HG03280 (cell line): ENCODE results near the gene ZER1.
"Not testable (repeated sequence)": the region's sequence is repeated elsewhere in the genome, so short reads cannot be mapped to it uniquely, and the experiment has no call there.

Experiments used
- ATAC-seq: cut with Tn5 transposase; IDR thresholded peaks from one replicate; pipeline ENCODE4 v1.9.1; 2021; ENCODE audit warnings: mild to moderate bottlenecking, moderate library complexity; ENCODE audit not compliant: unreplicated experiment

The ZER1 gene

DNA sequence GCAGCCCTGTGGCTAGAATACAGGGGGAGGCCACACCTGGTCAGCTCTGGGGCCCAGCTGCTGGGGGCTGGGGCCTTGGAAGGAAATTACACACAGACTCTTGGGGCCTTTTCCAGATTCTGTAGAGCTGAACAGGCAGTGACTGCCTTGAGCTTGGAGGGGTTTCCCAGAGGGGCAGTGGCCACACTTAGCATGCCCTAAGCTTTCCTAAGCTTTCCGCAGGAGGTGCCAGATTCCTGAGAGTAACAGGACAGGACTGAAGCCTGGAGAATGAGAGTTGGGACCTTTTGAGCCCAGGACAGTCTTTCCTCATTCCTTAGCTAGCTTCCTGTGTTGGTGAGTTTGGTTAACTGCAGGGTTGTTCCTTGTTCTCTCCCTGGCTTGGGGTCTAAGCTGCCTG is 16.7 kb upstream of the ZER1 start:
- no peak for ATAC-seq

DNA sequence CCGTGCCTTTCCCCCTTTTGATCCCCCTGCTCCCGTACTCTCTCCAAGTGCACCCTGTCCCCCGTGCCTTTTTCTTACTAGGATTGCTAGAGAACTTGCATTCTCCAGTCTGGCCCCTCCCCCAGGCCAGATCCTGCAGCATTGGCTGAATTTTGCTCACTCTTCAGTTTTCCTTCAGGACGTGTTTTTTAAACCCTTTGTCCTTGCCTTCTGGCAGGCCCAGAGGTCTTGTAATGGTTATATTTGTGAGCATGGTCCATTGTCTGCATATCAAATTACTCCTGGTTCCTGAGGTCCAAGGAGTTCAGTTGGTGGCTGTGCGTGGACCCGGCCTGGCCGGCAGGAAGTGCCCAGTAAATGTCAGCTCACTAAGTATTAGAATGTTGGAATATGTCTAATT is 15.9 kb upstream of the ZER1 start:
- ATAC-seq, result no peak

DNA sequence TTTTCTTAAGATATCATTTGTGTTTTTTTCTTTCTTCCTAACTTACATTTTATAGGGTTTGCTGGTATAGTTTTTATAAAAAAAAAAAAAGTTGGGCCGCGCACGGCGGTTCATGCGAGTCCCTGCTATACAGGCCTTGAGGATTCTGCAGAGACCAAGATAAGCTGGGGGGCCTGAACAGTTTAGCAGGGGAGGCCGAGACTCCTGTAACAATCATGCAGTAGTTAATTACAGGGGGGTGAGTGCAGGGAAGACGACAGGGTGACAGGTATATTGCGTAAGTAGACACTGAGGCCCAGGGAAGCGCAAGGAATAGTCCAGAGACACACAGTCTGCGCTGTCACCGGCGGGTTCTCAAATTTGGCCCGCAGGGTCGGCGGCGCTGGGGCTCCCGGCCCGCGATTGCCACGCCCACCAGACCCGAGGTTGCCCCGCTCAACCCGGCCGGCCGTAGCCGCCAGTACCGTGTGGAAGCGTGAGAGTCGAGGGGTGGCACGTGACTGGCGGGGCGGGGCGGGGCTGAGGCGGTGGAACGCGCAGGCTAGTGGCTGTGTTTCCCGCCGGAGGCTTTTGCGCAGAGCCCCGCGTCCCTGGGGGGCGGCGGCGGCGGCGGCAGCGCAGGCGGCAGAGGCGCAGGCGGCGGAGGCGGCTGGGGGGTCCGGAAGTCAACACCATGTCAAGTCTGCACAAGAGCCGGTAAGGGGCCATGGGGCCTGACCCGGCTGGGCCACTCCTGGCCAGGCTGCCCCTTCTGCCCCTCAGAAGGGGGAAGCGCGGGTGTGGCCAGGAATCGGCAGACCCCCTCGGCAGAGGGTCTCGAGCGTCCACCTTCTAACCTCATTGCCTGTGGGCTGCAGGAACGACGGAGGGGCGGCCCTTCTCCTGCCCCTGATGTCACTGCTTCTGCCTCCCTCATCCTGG is 15.2 kb upstream of the ZER1 start, which contains the start of gene TBC1D13:
TSS of gene TBC1D13 (plus strand) at position 573 of the 921 bp plus-strand sequence. CDS start at position 674, 101 bp downstream.
- peak; percentile 87 for ATAC-seq

DNA sequence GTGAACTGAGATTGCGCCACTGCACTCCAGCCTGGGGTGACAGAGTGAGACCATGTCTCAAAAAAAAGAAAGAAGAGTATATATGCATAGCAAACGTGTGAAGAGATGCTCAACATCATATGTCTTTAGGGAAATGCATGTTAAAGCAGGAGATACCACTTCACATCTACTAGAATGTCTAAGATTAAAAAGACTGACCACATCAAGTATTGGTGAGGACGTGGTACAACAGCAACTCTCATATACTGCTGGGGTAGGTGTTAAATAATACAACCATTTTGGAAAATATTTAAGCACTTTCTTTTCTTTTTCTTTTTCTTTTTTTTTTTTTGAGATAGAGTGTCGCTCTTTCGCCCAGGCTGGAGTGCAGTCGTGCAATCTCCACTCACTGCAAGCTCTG is 13.7 kb upstream of the ZER1 start:
- no peak for ATAC-seq

DNA sequence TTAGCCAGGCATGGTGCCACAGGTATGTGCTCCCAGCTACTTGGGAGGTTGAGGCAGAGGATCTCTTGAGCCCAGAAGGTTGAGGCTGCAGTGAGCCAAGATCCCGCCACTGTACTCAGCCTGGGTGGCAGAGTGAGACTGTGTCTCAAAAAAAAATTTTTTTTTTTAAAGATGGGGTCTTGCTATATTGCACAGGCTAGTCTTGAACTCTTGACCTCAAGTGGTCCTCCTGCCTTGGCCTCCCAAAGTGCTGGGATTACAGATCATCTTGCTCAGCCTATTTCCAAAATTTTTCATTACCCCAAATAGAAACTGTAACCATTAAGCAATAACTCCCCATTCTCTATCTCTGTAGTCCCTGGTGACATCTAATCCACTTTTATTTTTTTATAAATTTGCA is 10.9 kb upstream of the ZER1 start:
- ATAC-seq, result no peak

DNA sequence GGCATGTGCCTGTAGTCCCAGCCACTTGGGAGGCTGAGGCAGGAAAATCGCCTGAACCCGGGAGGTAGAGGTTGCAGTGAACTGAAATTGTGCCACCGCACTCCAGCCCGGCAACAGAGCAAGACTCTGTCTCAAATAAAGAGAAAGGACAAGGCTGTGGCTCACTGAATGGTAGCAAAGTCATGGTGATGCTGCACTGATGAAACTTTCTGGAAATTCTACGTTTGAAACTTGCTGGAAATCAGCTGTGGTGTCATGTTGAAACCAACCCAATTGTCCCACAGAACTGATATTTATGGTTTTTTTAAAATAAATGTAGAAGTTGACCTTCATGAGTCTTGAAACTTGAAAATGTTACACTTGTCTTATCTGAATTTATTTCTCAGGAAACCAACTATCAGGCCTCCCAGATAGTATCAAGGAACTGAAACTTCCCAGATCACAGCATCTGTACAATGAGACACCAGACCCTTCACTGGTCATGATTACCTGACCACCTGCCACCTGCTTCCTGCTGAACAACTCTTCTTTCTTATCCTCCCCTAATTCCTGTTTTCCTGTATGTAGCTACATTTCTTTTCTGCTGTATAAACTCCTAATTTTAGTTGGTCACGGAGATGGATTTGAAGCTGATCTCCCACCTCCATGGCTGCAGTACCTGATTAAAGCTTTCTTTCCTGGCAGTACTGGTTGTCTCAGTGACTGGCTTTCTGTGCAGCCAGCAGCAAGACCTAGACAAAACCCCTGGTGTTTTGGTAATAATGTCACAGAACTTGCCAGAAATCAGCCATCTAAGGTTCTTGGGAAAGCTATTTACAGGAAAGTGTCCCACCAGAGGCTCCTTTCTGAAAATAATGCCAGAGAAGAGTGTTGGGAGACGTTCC is 9.7 kb upstream of the ZER1 start:
- ATAC-seq, result no peak

DNA sequence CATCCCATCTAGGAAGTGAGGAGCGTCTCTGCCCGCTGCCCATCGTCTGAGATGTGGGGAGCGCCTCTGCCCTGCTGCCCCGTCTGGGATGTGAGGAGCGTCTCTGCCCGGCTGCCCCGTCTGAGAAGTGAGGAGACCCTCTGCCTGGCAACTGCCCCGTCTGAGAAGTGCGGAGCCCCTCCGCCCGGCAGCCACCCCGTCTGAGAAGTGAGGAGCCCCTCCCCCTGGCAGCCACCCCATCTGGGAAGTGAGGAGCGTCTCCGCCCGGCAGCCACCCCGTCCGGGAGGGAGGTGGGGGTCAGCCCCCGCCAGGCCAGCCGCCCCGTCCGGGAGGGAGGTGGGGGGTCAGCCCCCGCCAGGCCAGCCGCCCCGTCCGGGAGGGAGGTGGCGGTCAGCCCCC is 8.4 kb upstream of the ZER1 start:
- not testable (repeated sequence) for ATAC-seq

DNA sequence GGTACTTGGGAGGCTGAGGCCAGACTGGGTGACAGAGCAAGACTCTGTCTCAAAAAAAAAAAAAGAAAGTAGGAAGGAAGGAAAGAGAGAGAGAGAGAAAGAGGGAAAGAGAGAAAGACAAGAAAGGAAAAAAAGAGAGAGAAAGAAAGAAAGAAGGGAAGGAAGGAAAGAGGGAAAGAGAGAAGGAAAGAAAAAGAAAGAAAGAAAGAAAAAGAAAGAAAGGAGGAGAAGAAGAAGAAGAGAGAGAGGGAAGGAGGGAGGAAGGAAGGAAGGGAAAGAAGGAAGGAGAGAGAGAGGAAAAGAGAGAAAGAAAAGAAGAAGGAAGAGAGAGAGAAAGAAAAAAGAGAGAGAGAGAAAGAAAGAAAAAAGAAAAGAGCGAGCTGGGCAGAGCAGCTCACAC is 3.1 kb upstream of the ZER1 start:
- no peak for ATAC-seq

DNA sequence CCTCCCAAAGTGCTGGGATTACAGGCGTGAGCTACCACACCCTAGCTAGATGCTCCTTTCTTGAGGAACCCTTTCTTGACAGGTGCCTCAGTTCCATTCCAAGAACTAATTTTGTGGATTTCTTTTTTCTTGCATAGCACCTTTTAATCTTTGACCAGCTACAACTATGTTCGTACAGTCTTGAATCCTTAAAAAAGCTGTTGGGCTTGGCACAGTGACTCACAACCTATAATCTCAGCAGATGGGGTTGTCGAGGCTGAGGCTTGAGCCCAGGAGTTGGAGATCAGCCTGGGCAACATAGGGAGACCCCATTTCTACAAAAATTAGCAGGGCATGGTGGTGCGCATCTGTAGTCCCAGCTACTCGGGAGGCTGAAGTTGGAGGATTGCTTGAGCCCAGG is 1.3 kb upstream of the ZER1 start:
- no peak for ATAC-seq

DNA sequence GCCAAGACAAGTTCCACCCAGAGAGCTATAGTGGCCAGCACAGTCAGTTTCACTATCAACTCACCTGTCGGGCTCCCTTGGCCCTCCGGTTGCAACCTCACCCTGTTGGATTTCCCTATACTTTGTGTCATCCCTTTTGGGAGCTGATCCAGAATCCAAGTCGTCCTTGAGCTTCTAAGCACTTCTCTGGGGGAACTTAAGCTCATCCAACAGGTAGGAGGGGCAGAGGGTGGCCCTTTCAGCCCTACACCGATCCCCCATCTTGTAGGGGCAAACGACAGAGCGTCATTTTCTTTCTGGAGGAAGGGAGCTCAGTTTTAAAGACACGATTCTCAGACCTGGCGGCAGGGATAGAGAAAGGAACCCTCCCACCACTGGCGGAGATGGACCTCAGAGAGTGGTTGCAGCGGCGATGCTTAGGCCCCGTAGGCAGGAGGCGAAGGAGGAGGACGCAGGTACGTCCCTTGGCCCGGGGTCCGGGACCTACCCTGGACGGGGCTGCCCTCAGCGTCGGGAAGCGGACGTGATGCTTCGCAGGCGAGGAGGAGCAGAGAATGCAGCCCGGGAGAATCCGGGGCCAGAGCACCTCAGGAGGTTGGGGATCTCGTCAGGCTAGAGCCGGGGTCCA is 519 bp downstream of the ZER1 start:
- ATAC-seq, result no peak

DNA sequence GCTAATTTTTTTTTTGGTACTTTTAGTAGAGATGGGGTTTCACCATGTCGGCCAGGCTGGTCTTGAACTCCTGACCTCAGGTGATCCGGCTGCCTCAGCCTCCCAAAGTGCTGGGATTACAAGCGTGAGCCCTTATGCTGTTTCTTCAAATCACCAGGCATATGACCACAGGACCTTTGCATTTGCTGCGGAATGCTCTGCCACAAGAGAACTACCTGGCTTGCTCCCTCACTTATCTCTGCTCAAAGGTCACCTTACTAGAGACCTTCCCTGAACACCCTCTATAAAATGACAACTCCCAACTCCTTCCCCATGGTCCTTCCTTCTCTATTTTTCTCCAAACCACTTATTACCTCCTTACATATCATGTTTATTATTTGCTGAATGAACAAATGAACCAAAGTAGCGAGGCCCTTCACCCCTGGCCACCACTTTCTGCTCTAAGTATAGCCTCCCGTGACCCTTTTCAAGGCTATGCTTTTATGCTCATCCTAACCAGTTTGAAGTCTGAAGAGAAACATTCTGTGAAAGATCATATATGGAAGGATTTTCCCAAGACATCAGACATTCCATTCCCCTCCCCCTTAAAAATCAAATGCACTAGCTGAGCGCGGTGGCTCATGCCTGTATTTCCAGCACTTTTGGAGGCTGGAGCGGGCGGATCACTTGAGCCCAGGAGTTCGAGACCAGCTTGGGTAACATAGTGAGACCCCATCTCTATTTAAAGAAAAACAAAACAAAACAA is 1.3 kb downstream of the ZER1 start:
- no peak for ATAC-seq

DNA sequence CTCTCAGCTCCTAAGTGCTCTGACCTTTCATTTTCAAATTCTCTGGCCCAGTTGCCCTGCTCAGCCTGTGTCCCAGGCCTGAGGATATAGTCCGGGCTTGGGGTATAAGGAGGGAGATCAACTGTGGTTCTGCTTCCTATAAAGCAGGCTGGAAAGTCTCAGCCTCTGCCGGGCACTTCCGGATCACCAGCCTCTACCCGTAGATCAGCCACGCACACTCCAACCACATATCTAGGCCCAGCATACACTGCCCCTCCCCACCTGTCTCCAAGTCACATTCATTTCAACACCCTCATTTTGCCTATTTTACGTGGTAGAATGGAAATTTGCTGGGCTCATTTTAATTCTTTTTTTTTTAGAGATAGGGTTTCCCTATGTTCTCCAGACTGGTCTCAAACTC is 3.1 kb downstream of the ZER1 start:
- no peak for ATAC-seq

DNA sequence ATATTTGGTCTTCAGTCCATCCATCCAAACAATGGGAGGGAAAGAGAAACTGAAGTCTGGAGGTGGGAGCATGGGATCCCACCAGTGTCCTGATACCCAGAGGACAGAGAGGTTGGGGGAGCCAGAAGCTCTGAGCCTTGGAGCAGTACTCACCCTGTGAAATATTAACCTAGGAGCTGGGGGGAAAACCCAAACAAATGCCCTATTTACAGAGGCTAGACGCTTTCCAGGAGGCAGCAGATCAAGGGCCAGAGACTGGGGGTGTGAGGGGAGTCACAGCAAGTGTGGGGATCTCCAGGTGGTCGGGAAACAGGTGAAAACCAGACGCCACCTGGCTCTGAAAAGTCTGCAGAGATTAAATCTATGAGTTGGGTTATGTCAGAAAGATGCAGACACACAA is 6.2 kb downstream of the ZER1 start:
- ATAC-seq, result no peak

DNA sequence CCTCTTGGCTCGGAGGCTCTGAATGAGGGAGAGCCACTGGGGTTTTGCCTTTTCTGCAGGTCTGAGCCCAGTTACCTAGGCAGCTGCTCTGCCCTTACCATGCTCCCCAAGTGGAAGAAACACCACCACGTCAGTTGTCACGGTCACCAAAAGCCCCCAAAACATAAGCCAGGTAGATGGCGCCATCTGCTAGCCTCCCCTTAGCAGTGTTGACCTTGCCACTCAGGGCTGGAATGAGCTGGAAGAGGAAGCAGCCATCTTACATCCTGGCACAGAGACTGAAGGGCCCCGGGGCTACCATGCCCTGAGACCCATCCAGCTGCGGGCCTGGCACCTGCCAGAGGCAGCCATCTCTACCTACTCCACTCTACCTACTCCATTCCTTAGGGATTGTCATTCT is 7.4 kb downstream of the ZER1 start:
- ATAC-seq, result no peak

DNA sequence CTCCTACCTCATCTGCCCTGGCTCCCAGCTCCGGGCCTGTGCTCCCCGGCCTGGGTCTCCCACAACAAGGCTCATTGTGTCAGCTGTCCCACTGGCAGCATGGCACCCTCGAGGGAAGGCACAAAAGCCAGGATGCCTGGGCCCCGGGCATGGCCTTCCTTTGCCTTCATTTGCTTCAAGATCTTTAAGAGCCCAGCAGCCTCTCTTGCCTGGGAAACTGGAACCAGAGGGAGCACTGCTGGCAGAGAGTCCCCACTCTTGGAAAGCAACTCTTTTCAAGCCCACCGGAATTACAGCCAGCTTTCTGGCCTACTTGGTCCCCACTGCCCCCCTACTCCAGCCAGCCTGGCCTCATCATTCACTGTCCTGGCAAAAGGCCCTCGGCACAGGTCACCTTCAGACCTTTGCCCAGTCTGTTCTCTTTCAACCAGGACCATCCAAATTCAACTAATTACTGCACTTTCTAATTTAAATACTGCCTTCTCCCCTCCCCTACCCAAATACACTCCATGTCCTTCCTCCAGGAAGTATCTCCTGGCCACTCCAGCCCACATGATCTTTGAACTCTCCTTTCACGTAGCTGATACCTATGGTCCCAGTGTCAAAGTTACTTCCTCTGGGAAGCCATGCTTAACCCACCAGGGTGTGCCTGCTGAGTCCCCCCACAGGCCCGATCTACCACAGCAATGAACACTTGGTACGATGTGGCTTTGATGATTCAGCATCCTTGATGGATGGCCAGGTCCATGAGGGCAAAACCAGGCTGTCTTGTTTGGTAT is 8.9 kb downstream of the ZER1 start:
- ATAC-seq, result no peak

DNA sequence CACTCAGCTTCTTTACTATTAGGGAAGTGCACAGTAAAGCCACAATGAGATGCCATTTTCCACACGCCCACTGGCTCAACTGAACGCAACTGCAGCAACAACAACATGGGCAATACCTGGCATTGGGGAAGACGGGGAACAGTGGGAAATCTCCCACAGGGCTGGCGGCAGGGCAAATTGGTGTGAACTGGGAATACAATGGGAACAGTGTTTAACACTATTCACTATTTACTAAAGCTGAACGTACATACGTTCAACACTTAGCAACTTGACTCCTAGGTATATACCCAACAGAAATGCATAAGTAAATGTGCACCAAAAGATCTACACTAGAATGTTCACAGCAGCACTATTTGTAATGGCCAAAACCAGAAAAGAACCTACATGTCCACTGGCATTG is 14.1 kb downstream of the ZER1 start:
- ATAC-seq, result no peak

DNA sequence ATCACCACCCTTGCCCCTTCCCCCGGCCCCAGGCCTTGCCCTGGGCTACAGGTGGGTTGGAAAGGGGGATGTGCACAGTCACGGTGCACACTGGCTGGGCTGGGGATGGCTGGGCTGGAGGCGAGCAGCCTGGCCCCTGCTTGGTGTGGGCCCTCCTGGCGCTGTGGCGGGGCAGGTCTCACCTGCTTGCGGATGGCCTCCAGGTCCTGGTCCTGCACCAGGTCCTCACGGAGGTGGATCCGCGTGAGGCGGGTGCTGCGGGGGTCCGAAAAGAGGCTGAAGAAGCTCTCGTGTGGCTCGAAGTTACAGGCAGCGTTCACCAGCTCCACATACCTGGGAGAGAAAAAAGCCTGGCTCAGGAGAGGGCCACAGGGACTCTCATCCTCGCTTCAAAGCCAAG is 18.1 kb downstream of the ZER1 start:
- ATAC-seq, result no peak

DNA sequence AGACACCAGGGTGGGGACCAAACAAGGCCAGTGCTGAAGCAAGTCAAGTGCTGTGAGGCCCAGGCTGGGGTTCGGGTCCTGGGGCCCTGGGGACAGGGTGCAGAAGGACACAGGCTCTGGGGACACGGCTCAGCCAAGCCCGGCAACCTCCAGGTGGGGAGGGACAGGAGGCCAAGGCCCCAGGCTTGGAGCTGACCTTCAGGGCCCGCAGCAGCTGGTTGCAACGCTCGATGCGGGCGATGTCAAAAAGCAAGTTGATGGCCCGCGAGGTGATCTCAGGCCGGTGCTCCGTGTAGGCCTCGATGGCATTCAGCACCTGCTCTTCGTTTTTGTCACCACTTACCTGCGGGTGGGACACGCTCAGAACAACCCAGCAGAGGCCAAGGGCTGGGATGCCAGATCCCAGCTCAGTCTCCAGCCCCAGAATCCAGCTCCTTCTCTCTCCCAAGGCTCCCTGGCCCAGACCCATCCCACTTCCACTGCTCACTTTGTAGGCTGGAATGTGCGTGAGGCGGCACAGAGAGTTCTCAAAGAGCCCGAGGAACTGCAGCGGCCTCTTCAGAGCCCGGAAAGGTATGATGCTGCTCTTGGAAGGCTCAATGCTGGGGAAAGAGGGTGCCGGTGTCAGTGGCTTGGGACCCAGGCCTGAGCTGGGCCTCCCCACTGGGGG is 20.7 kb downstream of the ZER1 start:
- no peak for ATAC-seq

DNA sequence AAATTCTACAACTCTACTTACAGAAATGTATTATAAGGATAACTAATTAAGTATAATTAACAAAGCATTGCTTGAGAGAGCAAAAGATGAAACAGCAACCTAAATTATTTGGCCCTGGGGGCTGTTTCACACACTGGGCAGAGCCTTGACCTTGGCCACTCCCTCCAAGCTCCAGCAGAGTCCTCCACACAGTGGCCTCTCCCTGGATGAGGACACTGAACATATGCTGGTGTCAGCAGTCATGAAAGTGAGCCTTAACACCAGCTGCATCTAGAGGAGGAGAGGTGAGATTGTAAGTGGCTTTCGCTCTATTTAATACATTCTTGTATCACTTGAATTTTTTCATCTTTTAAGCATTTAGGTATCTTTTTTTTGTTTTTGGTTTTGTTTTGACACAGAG is 24.5 kb downstream of the ZER1 start:
- no peak for ATAC-seq
